ENCODE measurements around the gene CARD16.
"Not testable (repeated sequence)": the region's sequence is repeated elsewhere in the genome, so short reads cannot be mapped to it uniquely, and the experiment has no call there.

Gene CARD16

DNA sequence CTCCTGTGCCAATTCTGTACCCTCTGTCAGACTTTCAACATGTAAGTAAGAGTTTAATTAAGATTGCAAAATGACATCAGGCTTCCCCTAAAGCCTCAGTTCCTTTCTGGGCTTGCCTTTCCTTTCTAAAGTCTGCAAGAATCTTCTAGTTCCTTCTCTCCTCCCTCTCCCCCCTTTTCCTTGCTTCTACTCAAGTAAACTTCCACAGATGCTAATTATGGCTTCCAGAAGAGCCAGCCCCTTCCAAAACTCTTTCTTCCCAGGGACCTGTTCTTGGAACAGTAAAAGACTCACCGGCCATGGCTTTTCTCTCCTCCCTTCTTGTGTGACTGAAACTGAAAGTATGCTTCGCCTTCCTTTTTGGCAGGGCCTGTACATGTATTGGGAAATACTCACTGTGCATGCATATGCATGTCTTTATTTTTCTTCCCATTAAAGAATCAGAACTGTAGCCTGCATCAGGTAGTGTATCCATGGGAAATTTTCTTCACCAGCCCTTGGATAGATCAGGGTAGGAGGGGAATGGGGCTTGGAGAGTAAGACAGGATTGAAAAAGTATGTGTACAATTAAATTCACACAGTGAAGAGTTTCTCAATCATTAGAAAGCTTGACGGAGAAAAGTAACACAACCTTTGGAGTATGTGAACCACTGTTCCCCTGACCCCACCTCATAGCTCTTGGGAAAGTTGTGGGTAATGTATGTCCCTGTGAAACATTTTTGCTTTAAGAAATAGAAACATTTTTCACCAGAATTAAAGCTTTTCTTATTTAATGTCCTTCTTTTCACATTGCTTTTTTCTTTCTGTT, 10.1 kb downstream of the CARD16 start, which contains the start of gene CASP1 (continued):
- no peak for TF ChIP-seq MYNN (tag by site-specific recombination; IDR thresholded peaks at IDR 0.05; ENCODE audit: borderline replicate concordance)

GRCh38 chr11:105034388-105034787, 10.7 kb downstream of the CARD16 start:
- POLR2A ChIA-PET; H3K4me3 ChIP-seq (ENCODE audit: low read depth, low read length); H3K9me3 ChIP-seq (ENCODE audit: control insufficient read depth, insufficient read depth, low read depth, low read length); H3K27ac ChIP-seq (ENCODE audit: extremely low read depth, low read depth, low read length); H3K36me3 ChIP-seq (ENCODE audit: control insufficient read depth in 2 of 2, insufficient read depth in 1 of 2, low read length in 2 of 2); CTCF ChIA-PET; H3K4me1 ChIP-seq (ENCODE audit: control insufficient read depth, insufficient read depth, low read length): not testable (repeated sequence)

GRCh38 chr11:105033781-105034180, 11.4 kb downstream of the CARD16 start:
- no peaks in the 10 kb centered on the region for H3K4me1 ChIP-seq (ENCODE audit: control insufficient read depth, insufficient read depth, low read length)
- ChIA-PET POLR2A (no interaction called here), CTCF (no interaction called here)
- no peaks in the 10 kb centered on the region for H3K9me3 ChIP-seq (ENCODE audit: control insufficient read depth, insufficient read depth, low read depth, low read length)
- no peak overlapping the region for H3K4me3 ChIP-seq (ENCODE audit: low read depth, low read length)
- no peak overlapping the region for H3K27ac ChIP-seq (ENCODE audit: extremely low read depth, low read depth, low read length)
- H3K36me3 ChIP-seq (ENCODE audit: control insufficient read depth in 2 of 2, insufficient read depth in 1 of 2, low read length in 2 of 2), result no peaks in the 10 kb centered on the region
- TF ChIP-seq ZNF214 (tag by site-specific recombination; IDR thresholded peaks at IDR 0.05; ENCODE audit: borderline replicate concordance) (no peak), ZNF777 (tag by site-specific recombination; IDR thresholded peaks at IDR 0.05; ENCODE audit: borderline replicate concordance) (no peak), ZNF677 (tag by site-specific recombination; IDR thresholded peaks at IDR 0.05) (no peak), ZNF175 (tag by site-specific recombination; IDR thresholded peaks at IDR 0.05) (no peak), ZNF596 (tag by site-specific recombination; IDR thresholded peaks at IDR 0.05) (no peak), PRDM1 (tag by site-specific recombination; IDR thresholded peaks at IDR 0.05) (no peak), HOXC10 (CRISPR knock-in tag; IDR thresholded peaks at IDR 0.05) (no peak), ZNF658 (tag by site-specific recombination; IDR thresholded peaks at IDR 0.05) (no peak), SP7 (tag by site-specific recombination; IDR thresholded peaks at IDR 0.05) (no peak), ZNF785 (tag by site-specific recombination; IDR thresholded peaks at IDR 0.05) (no peak), ZNF621 (tag by site-specific recombination; IDR thresholded peaks at IDR 0.05) (no peak)

DNA sequence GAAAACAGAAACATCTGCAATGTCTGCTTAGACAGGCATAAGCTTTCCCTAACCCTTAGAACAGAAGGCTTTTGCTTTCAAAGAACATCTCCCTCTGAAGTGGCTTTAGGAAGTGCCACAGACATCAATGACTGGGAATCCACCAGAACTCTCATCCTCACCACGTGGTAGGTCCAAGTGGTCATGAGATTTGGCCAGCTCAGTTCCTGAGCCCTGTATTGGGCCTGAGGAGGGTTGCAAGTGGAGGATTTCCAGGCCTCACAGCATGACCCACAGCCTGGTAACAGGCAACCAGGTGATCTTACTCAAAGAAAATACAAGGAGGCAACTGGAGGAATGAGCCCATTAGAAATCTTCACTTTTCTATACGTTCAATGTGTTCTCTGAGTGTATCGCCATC, 11.8 kb downstream of the CARD16 start:
- no peaks in the 10 kb centered on the region for H3K36me3 ChIP-seq (ENCODE audit: control insufficient read depth in 2 of 2, insufficient read depth in 1 of 2, low read length in 2 of 2)
- no peak overlapping the region for H3K27ac ChIP-seq (ENCODE audit: extremely low read depth, low read depth, low read length)
- CTCF ChIA-PET, result no interaction called here
- no peak overlapping the region for H3K4me3 ChIP-seq (ENCODE audit: low read depth, low read length)
- POLR2A ChIA-PET, result no interaction called here
- no peaks in the 10 kb centered on the region for H3K9me3 ChIP-seq (ENCODE audit: control insufficient read depth, insufficient read depth, low read depth, low read length)
- H3K4me1 ChIP-seq (ENCODE audit: control insufficient read depth, insufficient read depth, low read length), result no peaks in the 10 kb centered on the region
- TF ChIP-seq, protein P1, sequence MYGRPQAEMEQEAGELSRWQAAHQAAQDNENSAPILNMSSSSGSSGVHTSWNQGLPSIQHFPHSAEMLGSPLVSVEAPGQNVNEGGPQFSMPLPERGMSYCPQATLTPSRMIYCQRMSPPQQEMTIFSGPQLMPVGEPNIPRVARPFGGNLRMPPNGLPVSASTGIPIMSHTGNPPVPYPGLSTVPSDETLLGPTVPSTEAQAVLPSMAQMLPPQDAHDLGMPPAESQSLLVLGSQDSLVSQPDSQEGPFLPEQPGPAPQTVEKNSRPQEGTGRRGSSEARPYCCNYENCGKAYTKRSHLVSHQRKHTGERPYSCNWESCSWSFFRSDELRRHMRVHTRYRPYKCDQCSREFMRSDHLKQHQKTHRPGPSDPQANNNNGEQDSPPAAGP (tag by site-specific recombination; IDR thresholded peaks at IDR 0.05), result no peak

GRCh38 chr11:105032495-105032894, 12.6 kb downstream of the CARD16 start:
- ChIA-PET POLR2A (no interaction called here), CTCF (no interaction called here)
- H3K27ac ChIP-seq (ENCODE audit: extremely low read depth, low read depth, low read length), result no peak overlapping the region
- H3K9me3 ChIP-seq (ENCODE audit: control insufficient read depth, insufficient read depth, low read depth, low read length), result no peaks in the 10 kb centered on the region
- no peak overlapping the region for H3K4me3 ChIP-seq (ENCODE audit: low read depth, low read length)
- no peaks in the 10 kb centered on the region for H3K36me3 ChIP-seq (ENCODE audit: control insufficient read depth in 2 of 2, insufficient read depth in 1 of 2, low read length in 2 of 2)
- no peaks in the 10 kb centered on the region for H3K4me1 ChIP-seq (ENCODE audit: control insufficient read depth, insufficient read depth, low read length)
- TF ChIP-seq ZNF658 (tag by site-specific recombination; IDR thresholded peaks at IDR 0.05), result no peak
- no peak for TF ChIP-seq YY2 (tag by site-specific recombination; IDR thresholded peaks at IDR 0.05)
- TF ChIP-seq ZBTB44 (tag by site-specific recombination; IDR thresholded peaks at IDR 0.05), result no peak
- TF ChIP-seq ZNF404 (tag by site-specific recombination; IDR thresholded peaks at IDR 0.05), result no peak
- TF ChIP-seq GLI4 (tag by site-specific recombination; IDR thresholded peaks at IDR 0.05), result no peak
- no peak for TF ChIP-seq ZNF654 (tag by site-specific recombination; IDR thresholded peaks at IDR 0.05; ENCODE audit: low read depth)
- TF ChIP-seq ZNF843 (tag by site-specific recombination; IDR thresholded peaks at IDR 0.05), result no peak
- TF ChIP-seq ZNF311 (tag by site-specific recombination; IDR thresholded peaks at IDR 0.05; ENCODE audit: borderline replicate concordance), result no peak
